ENCODE data around the gene CAMK2B.

Gene CAMK2B

GRCh38 chr7:44258423-44258760 is 67.0 kb downstream of the CAMK2B start:
- no peak overlapping the region for H3K27ac ChIP-seq
- TF ChIP-seq CTCF (conservative IDR thresholded peaks at IDR 0.05) (no peak), ZFX (IDR thresholded peaks at IDR 0.05) (no peak)

GRCh38 chr7:44257618-44258422 is 67.6 kb downstream of the CAMK2B start:
- TF ChIP-seq CTCF (conservative IDR thresholded peaks at IDR 0.05) (no peak), ZFX (IDR thresholded peaks at IDR 0.05) (peak; percentile 19; the same call in 1 of the 2 replicates)
- no peak overlapping the region for H3K27ac ChIP-seq

- H3K27ac ChIP-seq = no peak overlapping the region
- no peak for TF ChIP-seq CTCF (conservative IDR thresholded peaks at IDR 0.05)
- TF ChIP-seq ZFX (IDR thresholded peaks at IDR 0.05) = no peak
Observed at GRCh38 chr7:44257213-44257612, 68.2 kb downstream of the CAMK2B start.

DNA sequence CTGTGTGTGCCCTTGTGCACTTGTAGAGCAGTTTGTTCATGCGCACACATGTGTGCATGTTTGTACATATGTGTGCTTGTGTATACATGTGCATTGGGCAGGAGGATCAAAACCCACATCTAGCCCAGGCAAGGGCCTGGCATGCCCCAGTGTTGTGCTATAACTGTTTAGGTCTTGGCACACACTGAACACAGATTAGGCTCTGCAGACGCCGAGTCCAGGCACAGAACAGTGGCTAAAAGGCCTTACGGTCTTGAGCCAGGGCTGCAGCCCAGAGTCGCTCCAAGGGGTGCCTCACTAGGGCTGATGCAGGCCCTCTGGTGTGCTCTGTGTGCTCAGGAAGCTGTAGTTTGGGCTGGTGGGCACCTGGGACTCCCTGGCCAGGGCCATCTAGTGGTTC is 68.9 kb downstream of the CAMK2B start:
- TF ChIP-seq CTCF (conservative IDR thresholded peaks at IDR 0.05) (no peak), ZFX (IDR thresholded peaks at IDR 0.05) (no peak)

GRCh38 chr7:44251881-44252280 is 73.5 kb downstream of the CAMK2B start:
- TF ChIP-seq CTCF (conservative IDR thresholded peaks at IDR 0.05) (no peak), ZFX (IDR thresholded peaks at IDR 0.05) (no peak)
- H3K27ac ChIP-seq = no peak overlapping the region

More for the DNA sequence above, 68.9 kb downstream of the CAMK2B start:
- H3K27ac ChIP-seq = peak overlapping the region; percentile 1; the same call in 1 of the 2 replicates

DNA sequence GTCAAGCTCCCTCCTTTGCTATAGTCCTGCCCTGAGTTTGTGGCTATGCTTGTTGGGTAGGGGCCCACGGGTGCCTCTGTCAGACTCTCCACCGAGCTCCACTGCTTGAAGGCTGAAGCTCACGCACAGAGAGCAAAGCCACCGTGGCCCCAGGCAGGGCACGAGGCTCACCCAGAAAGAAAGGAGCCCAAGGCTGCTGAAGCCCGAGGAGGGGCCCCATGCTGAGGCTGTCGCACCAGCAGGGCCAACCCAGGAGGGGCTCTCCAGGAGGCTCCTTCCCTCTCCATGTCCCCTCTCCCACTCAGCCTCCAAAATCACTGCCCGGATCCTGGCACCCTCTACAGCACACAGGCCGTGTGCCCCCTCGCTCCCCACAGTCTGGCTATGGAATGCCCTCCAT is 74.1 kb downstream of the CAMK2B start:
- H3K27ac ChIP-seq = no peak overlapping the region
- TF ChIP-seq CTCF (conservative IDR thresholded peaks at IDR 0.05) (no peak), ZFX (IDR thresholded peaks at IDR 0.05) (no peak)

DNA sequence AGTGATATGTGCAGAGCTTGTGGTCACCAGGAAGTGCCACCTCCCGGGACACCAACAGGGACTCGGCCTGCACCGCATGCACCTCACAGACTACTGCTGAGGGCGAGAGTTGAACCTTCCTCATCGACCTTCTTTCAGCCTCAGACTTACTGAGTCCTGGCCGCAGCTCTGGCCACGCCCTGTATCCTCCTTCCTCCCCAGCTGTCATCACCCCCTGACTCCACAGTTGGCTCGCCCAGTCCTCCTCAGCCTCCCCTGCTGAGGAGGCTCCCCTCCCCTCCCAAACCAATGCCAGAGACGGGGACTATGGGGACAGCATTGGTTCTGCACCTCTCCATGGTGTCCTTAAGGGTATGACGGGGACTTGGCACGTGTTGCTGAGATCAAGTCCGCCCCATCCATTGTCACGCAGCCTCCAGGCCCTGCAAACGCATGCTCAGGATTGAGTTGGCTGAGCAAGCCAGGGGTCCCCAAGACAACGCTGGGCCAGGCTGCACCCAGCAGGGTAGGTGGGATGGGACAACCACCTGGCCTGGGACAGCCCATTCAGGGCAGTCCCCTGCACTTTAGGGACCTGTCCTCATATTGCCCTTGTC is 75.7 kb downstream of the CAMK2B start:
- TF ChIP-seq ZFX (IDR thresholded peaks at IDR 0.05) = no peak
- TF ChIP-seq CTCF (conservative IDR thresholded peaks at IDR 0.05) = no peak
- no peak overlapping the region for H3K27ac ChIP-seq
